SKM-1 treated with dmso at 0.1 percent for 144 hours (cell line): Measurements from ENCODE around the gene THAP7.
"Not testable (repeated sequence)": the region's sequence is repeated elsewhere in the genome, so short reads cannot be mapped to it uniquely, and the experiment has no call there.

Experiments used
- DNase-seq: peaks from one replicate; lab custom pipeline; 2025; ENCODE audit not compliant: unreplicated experiment; lab: John Stamatoyannopoulos, UW

THAP7 gene

DNA sequence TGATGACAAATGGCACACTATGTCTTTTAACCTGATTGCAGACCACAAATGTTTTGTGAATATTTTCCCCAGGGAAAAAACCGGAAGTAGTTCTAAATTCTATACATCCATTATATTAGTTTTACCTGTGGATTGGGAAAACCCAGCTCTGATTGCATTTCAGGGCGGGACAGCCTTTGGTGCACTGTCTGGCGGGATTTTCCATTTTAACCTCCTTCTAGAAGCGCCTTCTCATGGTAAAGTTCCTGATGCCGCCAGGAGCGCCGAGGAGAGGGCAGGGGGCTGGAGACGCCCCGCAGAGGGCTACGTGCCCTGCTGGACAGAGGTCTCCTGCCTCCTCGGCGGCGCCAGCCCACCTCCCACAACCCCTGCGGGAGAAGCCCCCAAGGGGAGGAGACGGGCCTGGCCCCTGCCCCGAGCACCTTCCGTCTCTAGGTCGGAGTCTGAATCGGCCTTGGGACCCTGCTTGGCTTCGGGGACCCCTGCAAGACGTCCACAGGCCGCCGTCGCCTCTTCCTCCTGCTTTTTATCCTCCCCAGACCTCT lies 11.8 kb upstream of the THAP7 start:
- no peak for DNase-seq

DNA sequence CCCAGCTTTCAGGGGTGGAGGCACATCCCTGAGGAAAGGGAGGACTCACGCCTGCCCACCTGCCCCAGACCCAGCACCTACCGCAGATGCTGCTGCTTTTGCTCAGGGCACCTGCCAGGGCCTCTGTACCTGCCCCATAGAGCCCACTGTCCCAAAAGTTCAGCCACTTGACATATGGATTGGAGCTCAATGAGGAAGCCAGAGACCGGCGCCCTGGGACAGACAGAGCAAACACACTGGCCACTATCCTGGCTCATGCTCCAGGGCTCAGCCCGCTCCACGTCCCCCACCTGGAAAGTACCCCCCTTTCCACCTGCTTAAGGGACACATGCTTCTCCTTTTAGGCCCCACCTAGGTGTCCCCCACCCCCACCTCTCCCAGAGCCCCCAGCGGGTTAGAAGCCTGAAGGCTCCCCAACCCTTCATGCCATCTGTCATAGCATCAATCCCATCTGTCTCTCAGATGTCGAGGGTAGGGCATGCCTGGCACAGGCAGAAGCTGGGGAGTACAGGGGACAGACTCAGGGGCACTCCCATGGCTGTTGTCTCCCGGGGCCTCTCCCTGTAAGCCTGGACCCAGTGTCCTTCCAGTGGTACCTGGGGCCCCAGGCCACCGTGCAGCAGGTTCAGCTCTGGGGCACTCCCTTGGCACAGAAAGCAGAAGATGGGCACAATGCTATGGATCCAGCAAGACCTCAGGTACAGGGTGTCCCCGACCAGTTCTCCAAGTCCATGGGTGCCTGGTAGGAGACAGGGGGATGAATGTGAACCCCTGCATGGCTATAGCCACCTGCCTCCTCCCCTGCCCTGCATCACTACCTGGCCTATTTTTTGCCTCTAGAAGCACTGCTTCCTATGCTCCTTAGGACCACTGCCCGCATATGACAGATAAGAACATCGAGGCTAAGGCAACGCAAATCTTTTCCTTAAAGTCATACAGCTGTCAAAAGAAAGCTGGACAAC lies 10.8 kb upstream of the THAP7 start:
- no peak for DNase-seq

DNA sequence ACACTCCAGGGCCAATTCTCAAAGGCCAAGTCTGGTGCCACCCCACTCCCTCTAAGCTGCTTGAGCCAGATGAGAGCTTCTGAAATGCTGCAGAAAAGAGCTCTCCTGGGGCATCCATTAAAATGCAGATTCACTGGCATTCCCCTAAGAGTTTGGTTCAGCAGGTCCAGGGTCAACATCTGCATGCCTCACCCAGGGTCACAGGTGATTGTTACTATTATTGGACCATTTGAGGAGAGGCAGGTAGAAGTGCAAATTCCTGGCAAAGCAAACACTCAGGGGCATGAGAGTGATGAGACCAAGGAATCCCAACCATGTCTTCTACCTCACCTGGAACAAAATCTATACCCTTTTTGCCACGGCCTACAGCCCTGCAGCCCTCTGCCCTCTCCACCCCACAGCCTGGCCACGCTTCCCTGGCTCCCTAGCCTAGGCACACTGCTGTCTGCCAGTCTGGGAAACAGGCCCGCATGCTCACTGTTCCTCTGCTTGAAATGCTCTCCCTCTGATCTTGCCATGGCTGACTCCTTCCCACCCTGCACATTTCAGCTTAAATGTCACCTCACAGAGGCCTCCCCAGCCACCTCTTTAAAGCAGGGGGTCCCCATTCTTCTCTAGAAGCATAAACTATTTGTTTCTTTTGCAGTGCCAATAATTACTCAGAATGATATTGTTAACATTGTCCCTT lies 8.7 kb upstream of the THAP7 start:
- no peak for DNase-seq

DNA sequence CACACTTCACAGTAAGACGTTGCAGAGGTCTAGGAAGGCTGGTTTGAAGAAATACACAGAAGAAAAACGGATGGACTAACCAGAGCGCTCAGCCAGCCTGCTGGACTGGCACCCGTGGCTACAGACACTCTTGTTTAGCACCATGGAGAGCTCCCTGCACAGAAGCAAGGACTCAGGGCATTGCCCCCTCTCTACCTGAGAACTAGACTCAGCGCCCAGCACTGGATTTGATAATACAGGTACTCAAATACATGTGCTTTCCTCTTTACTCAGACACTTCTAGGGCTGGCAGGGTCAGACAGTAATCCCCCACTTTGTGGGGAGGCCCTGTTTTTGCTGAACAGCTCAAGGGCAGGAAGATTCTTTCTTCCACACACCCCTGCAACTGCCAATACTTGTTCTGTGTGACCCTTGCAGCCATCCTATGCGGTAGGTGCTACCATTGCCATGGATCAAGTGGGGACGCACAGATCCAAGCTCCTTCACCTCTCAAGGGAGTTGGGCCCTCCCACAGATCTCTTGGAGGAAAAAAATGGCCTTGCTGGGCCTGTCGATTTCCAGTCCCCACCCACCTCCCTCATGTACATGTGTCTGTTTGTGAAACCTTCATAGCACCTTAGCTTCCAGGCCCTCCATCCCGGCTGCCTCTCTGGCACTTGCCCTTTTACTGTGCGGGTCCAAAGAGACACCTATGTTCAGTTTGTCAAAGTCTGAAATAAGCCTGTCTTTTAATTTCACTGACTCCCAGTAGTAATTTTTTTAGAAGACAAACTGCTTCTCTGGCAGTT lies 7.9 kb upstream of the THAP7 start:
- DNase-seq, result no peak

DNA sequence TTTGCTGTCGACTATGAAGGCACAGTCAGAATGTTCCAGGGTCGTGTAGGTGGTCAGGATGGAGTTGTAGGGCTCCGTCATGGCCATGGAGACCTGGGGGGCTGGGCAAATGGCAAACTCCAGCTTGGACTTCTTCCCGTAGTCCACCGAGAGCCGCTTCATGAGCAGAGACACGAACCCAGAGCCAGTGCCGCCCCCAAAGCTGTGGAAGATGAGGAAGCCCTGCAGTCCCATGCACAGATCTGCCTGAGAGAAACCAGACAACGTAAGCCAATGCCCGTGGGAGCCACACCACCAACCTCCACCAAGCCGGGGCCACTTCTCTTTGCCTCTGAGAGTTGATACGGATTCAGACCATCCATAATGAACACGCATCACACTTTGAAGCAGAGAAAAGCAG lies 7.3 kb upstream of the THAP7 start:
- not testable (repeated sequence) for DNase-seq

- no peak for DNase-seq
Measured at GRCh38 chr22:21003782-21004181, 1.9 kb upstream of the THAP7 start.

DNA sequence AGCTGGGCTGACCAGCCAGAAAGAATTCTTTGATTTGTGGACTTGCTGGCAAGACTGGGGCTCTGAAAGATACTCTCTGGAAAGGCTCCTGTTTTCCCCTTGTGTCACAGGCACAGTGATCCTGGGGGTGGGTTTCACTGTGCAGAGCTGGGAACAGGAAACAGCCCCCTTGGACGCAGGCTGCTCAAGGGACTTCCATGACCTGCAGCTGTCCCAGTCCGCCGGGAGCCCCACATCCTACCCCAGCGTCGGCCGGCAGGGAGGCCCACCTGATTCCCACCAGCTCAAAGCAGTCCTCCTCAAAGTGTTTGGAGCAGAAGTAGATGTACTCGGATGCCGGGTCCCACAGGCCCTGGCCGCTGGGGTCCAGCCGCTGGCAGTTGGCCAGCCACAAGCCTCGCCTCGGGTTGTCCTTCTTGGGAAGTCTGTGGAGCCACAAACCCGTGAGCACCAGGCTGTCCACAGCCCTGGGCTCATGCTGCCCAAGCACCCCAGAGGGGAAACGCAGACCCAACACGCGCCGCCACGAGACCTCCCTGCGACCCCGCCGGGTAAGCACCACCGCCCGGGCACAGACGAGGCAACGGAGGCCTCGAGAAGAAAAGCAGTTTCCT lies 824 bp downstream of the THAP7 start:
- no peak for DNase-seq

- DNase-seq, result no peak
Measured at GRCh38 chr22:21000207-21000986, 1.5 kb downstream of the THAP7 start.

- DNase-seq, result no peak
Measured at GRCh38 chr22:20999350-21000206, 2.3 kb downstream of the THAP7 start.

DNA sequence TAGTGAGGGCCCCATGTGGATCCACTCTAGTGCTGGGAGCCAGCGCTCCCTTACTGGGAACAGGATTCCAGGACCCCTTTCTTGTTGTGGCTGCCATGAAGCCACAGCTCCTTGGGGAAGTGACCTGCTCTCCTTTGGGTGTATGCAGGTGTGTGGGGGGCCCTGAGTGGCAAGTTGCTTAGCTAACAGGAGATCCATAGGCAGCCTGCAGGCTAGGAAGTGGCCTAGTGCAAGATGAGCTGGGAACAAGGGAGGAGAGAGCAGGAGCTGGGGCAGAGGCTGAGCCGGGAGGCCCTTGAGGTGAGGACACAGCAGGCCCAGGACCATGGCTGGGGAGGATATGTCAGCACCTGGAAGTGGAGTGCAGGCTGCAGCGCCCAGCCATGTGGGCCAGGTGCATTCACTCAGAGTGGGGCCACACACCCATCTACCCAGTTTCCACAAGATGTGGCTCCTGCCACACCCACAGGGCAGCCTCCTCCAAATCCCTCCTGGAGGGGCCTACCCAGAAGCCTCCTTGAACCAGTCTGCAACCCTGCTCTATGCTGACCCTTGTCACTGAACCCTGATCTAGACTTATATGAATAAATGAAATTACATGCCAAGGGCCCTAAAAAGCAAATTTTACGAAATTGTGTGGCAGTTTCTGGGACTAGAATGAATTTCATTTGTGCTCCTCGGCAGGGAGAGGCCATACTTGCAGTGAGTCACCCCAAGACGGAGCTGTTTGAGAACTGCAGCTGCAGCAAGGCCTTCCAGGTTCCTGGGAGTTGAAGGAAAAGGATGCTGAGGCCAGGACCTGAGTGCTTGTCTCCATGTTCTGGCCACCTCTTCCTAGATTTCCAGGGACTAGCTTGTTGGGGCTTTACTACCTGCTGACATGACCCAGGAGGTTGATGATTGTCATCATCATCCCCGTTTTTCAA lies 3.2 kb downstream of the THAP7 start:
- no peak for DNase-seq

DNA sequence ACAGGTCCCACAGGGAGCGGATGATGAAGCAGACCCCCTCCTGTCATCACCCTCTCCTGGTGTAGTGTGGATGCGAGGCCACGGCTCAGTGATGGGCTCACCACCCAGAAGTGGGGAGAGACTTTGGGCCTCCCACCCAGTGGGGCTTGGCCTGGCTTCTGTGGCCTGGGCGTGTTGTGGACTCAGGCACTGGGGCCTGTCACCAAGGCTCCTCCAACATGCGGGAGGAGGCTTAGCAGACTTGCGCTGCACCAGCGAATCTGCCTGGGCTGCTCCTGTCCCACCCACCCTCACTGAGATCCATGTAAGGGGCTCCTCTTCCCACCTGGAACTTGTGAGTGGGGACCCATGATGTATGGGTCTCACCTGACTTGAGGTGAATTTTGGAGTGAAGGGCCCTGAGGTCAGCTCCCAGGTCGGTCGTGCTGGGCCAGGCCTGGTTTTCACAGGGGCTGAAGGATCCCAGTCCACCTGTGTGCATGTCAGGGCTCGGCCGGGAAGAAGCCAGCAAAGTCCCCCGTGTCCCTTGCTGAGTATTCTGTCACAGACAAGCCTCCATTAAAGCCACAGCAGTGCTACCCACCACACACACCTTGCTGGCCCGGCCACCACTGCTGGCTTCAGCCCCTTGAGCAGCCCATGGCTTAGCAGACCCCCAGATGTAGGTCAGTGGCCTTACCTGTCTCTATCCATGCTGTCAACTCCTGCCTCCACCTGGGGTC lies 4.2 kb downstream of the THAP7 start:
- DNase-seq, result no peak

DNA sequence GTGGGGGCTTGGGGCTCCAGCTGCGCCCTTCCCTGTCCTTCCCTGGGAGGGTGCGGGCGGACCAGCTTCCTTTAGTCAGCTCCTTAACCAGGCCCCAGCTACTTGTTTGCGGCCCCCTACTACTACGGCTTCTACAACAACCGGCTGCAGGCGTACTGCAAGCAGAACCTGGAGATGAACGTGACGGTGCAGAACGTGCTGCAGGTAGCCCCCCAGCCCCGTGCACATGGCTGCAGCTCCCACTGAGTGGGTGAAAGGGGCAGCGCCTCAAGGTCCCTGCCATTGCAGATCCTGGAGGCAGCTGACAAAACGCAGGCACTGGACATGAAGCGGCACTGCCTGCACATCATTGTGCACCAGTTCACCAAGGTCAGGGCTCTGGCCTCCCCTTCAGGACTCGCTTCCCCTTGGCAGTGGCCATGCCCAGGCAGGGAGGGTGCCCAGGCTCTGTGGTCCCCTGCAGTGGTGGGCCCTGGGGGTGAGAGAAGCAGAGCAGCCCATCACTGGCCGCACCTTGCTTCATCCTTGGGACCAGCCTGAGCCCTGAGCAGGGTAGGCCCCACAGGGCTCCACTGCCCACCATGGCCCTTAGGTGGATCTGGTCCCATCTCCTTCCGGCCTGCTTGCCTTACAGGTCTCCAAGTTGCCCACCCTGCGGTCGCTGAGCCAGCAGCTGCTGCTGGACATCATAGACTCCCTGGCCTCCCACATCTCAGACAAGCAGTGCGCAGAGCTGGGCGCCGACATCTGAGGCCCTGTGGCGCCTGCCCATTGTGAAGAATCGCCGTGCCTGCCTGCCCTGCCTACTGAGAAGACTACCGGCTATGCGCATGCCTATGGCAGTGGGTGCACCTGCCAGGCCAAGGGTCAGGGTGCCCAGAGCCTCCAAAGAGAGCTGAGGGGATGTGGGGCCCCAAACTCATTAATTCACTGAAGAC lies 5.1 kb downstream of the THAP7 start:
- DNase-seq, result no peak

DNA sequence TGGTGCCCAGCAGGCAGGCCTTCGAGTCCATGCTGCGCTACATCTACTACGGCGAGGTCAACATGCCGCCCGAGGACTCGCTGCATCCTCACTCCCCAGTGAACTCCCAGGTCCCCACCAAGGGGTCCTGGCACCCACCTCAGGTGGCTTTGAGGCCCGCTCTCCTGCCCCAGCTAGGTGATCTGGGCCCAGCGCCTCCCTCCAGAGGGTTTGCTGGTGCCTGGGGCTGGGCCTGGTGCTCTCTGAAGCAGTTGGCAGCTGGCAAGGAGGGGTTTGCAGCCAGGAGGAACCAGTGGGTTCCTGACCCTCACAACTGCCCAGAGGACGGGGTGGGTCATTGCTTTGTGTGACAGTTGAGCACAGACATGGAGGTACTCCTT lies 5.9 kb downstream of the THAP7 start:
- DNase-seq, result no peak

- DNase-seq, result no peak
Measured at GRCh38 chr22:20995329-20996030, 6.4 kb downstream of the THAP7 start.

DNA sequence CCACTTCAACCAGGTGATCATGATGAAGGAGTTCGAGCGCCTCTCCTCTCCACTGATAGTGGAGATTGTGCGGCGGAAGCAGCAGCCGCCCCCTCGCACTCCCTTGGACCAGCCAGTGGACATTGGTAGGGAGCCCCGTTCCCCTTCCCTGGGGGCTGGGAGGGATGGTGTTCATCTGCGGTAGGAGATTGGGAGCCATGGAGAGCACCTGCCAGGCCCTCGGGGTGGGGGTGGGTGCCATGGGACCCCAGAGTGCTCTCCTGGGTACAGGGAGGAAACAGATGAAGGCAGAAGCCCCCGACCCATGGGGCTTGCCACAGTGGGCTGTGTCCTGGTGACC lies 7.0 kb downstream of the THAP7 start:
- DNase-seq, result no peak
